ENCODE data around the gene GYPC.

GYPC gene

GRCh38 chr2:126650994-126651393 lies 5.0 kb upstream of the GYPC start:
- no peak for DNase-seq

DNA sequence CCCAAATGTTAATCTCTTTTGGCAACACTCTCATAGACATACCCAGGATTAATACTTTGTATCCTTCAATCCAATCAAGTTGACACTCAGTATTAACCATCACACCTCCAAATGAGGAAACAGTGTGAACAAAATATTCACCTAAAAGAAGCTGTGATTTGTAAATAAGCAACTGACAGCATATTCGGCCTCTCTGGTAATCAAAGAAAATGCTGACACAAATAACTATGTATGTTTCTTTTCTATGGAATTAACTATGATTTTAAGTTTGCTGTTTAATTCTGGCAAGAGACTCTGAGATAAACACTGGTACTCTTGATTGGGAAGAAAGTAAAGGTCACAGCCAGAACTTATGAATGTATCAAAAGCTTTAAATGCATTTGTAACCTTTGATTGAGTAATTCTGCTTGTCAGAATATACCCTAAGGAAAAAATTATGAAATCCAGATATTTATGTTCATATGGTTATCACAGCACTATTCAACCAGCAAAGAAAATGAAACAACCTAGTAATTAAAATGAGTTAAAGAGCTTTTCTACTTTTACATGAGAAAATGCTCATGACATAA lies 3.6 kb upstream of the GYPC start:
- DNase-seq = no peak

GRCh38 chr2:126653109-126653508 lies 2.8 kb upstream of the GYPC start:
- DNase-seq = no peak

- DNase-seq = no peak
Measured at GRCh38 chr2:126653761-126654160, 2.2 kb upstream of the GYPC start.

- no peak for DNase-seq
Measured at GRCh38 chr2:126655051-126655450, 907 bp upstream of the GYPC start.

DNA sequence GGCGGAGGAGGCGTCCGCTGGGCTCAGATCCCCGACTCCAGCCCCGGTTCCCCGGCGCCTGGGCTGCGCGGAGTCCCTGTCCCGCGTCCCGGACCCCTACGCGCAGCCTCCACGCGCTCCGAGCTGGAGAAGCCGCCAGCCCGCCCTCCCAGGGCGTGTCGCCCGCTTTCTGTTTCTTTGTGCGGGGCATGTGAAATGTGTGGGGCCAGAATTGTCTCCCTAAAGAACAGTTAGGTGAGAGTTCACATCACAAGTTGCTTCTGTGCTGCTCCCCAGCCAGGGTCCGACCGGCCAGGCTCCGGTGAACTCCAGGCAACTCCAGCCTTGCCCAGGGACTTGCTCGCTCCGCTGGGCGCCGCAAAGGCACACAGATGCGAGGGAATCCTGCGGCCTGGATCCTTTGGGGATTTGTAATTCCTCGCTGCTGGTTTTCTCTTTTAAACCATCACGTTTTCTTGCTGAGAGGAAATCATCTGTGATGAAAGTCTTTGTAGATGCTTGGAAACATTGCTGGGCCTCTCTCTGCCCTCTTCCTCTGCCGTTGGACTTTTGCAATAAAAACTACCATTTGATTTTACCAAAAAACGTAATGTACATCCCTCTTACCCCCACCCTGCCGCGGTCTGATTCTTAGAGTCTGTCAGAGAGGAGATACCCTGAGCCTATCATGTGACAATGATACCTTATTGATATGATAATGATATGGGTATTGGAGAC lies 631 bp downstream of the GYPC start:
- DNase-seq = peak in 2 of 5 donors; percentile 29 to 53

DNA sequence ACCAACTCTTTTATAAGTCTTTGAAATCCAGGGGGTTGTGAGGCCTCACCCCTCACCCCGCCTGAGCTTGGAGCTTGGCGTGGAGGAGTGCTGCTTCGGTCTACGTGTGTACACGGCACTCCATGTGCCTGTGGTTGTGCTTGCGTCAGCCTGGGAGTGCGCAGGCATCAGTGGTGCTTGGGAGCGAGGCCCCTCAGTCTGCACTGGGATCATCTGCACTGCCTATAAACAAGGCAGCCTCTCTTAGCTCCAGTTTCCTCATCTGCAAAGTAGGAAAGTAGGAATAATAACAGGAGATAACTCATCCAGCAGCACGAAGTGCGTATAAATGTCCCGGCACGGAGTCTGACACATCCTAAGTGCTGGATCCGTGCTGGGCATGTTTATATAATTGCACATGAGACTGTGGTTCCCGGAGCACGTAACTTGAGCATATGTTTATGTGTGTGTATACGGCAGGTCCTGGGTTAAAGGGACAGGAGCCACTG lies 1.2 kb downstream of the GYPC start:
- DNase-seq = peak in 3 of 5 donors; percentile 33 to 75 (median 40)

- peak; percentile 29 to 94 (median 53) for DNase-seq
Measured at GRCh38 chr2:126657636-126658318, 1.8 kb downstream of the GYPC start.

DNA sequence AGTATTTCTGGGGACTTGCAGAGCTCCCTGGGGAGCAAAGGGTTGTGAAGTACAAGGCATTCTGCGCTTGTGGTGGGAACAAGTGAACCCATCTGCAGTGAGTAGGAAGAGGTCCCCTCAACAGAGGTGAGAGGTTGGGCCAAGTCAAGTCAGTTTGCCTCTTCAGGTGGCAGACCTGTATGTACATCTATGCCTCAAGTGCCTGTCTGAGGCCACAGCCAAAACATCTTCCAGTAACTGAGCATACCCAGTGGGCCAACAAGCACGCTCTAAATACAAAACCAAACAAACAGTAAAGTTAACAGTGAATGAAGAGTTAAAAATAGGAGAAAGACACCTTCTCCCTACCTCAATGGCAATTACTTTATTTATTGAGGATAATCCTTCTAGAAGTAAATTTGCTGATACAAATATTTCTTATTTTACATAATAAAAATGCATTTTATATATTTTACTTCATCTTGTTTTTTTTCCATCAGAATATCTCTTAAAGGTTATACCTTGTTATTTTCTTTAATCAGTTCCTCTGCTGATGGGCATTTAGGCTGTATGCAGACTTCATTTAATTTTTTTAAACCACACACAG lies 2.5 kb downstream of the GYPC start:
- DNase-seq = peak in 1 of 5 donors; percentile 62

- DNase-seq = peak in 2 of 5 donors; percentile 24 to 92
Measured at GRCh38 chr2:126658905-126659561, 3.1 kb downstream of the GYPC start.

DNA sequence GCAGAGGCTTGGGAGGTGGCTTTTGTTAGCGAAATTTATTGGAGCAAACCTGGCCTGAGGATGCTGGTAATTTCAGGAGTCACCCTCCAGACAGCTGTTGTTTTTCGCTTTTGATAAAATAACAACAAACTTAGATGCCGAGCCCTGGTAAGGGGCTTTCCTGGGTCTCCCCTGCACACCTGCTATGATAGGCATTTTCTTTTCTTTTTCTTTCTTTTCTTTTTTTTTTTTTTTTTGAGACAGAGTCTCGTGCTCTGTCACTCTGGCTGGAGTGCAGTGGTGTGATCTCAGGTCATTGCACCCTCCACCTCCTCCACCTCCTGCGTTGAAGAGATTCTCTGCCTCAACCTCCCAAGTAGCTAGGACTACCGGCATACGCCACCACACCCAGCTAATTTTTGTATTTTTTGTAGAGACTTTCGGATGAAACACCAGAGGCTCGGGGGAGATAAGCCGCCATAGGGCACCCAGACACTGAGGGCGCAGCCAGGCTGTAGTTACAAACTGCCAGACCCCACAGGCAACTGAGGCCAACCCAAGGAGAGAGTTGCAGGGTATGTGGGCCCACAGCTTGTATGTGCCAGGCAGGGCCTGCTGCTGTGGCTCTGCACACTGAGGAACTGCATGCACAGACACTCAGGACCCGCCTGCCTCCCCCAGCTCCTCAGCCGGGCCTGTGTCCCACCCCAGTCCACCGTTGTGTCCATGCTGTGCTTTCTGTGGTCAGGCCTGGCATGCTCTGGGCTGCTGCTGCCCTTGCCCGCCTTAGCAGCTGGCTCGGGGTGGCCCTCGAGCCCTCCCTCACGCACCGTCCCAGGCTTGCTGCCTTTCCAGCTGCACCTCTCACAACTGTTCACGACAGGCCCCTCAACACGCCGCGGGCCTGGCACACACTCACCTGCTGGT lies 3.9 kb downstream of the GYPC start:
- DNase-seq = no peak

DNA sequence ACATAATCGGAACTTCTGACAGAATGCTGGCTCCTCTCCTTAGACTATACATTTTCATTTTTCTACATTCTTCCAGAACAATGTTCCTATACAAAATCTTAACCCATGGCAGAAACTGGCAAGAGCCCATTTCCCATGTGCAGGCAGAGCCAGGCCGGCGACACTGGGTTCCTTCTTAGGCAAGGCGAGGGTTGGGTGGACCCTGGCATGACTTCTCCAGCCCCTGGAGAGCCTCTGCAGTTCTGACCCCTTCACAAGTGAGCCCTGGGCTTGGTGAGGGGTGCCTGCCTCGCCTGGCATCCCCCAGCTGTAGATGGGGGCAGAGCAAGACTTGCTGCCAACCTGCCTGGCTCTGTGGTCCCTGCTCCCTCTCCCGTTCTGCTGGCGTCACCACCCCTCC lies 5.0 kb downstream of the GYPC start:
- DNase-seq = no peak

DNA sequence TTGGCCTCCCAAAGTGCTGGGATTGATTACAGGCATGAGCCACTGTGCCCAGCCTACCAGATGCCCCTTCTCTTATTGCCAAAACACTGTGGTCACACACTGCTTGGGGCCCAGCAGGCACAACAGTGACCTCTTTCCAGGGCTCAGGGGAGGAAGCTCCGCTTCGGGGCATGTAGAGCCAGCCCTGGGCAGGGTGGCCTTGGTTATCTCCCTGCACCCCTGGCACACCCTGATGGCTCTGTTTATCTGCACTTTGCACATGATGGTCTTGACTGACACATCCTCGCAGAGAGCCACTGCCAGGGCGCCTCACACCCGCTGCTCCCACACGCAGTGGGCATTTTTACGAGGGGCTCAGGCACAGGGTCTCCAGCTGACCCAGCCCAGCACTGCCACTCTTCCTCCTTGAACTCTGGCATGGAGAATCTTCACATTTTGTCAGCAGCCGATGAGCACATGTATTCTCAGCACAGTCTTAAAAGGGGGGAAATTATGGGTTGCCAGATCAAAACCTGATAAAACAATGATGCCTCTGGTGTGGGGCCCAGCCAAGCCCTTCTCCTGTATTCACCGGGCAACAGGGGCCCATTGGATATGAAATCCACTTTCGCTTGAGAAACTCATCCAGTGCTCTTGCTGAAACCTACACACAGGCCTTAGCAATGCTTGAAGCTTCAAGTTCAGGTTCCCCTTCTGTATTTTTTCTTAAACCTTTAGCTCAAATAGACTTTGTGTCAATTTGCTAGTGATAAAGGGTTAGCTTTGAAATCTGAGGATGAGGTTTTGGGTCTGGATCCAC lies 5.9 kb downstream of the GYPC start:
- DNase-seq = peak in 1 of 5 donors; percentile 16

DNA sequence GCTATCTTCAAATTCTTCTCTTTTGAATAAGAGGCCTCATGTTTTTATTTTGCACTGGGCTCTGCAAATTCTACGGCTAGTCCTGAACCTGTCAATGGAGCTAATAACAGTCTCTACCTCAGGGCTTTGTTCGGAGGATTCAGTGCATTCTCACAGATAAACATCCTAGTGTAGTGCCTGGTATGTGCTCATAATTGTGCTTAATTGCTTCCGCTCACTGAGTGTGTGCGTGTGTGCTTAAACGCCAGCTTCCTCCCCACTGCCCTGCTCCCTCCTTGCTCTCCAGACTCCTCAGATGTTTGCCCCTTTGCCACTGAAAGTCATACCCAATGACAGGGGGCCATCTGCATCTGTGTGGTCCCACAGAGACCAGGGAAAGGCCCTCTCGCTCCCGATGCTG lies 6.7 kb downstream of the GYPC start:
- DNase-seq = peak in 1 of 5 donors; percentile 68

DNA sequence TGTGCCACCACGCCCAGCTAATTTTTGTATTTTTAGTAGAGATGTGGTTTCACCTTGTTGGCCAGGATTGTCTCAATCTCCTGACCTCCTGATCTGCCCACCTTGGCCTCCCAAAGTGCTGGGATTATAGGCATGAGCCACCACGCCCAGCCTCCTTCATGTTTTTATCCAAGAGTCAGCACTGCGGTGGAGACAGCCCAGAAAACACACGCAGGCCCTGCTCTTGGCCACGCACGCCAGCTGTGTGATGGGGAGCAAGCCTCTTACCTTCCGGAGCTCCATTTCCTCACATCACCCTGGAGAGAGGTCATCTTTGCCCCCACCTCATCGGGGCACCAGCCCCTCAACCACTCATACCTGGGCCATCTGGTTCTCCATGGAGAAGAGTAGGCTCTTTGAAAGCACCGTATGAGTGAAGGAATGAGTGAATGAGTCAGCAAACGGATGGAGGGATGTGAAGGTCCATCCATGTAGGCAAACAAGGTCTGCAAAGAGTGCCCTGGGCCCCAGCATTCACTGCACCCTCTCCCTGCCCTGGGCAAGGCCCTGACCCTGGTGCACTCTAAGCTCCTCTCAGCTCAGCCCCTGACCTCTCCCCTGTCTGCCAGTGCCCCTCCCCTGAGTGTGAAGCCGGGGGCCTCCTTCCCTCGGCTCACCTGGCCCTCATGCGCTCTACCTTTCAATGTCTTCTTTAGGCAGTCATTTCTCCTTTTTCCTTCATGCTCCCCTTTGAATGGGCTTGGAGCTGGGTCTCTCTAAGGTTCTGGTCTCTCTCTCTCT lies 7.4 kb downstream of the GYPC start:
- peak in 1 of 5 donors; percentile 13 for DNase-seq

GRCh38 chr2:126664234-126664633 lies 8.3 kb downstream of the GYPC start:
- DNase-seq = peak in 1 of 5 donors; percentile 43

- DNase-seq = no peak
Measured at GRCh38 chr2:126664639-126665038, 8.7 kb downstream of the GYPC start.

- DNase-seq = no peak
Measured at GRCh38 chr2:126665483-126665882, 9.5 kb downstream of the GYPC start.

GRCh38 chr2:126668254-126668653 lies 12.3 kb downstream of the GYPC start:
- no peak for DNase-seq

GRCh38 chr2:126669772-126670171 lies 13.8 kb downstream of the GYPC start:
- no peak for DNase-seq

Data from T-helper 1 cell (primary cell).